GM19240 (cell line): ENCODE data around the gene MSANTD1.

Experiments
- DNase-seq: peaks from one replicate; pipeline ENCODE4 v3.0.0; 2011; ENCODE audit warnings: low spot score; ENCODE audit not compliant: insufficient read length

The MSANTD1 gene

DNA sequence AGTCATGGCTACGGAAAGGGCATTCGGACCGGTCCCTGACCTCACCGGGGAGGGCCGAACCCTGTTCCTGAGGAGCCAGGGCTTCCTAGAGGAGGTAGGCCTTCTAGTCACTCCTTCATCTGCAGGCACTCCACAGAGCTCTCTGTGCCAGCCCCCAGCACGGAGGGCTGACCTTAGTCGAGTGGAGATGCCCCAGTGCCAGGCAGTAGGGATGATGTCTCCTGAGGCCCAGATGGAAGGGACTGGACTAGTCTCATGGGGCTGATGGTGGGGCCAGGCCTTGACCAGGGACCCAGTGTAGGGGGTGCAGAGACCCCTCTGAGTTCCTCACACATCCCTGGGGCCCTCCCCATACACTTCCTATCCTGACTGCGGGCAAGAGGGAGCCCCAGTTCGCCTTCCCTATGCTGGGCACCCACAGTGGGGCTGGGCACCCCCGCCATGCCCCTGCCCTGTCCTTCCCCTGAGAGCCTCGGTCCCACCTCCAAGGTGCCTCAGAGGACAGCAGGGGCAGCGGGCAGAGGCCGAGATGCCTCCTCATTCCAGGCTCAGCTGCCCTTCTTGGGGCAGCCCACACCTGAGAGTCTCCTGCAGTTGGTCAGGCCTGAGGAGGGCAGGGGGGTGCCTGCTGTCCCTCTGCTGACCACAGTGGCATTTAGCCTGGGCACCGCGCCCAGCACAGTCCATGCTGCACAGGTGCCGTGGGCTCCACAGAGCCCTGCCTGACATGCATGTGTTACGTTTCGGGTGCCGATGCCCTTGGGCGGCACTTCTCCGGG is 1.4 kb upstream of the MSANTD1 start:
- no peak for DNase-seq

DNA sequence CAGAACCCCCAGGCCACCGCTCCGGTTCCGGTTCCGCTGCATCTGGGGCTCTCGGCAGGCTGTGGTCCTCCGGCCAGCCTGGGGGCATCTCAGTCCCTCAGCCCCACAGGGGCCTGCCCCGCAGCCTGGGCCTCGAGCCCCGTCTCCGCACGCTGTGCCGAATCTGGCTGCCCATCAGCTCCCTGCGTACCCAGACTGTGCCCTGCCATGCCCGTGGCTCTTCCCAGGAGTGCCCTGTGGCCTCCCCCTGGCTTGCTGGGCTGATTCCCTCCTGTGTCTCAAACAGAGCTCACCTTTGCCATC is 830 bp upstream of the MSANTD1 start:
- DNase-seq: no peak

DNA sequence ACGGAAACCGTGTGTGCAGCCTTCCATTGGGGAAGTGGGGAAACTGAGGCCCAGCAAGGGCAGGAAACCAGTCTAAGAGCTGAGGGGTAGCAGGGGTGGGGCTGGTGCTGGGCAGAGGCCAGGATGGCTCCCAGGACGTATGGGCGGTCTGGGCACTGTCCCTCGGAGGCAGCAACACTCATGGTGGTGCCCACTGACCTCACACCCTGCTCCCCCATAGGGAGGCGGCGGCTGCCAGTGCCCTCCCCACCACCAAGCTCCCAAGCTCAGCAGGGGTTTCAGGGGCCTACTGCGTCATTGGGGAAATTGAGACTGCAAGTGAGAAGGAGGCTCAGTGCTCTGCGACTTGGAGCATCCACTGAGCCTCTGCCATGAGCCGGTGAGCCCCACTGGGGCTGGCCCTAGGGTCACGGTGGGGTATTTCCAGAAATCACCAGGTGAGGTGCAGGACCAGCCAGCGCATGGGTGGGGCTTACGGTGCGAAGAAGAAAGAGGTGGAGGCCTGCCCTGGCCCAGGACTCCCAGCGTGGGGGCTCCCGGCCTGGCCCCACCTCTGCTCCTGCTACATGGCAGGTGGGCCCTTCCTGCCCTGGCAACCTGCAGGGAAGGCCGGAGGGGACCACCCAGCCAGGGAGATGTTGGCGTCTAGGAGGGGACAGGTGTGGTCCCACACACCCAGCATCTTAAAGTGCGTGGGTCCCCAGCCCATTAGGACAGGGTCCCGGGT is 915 bp downstream of the MSANTD1 start:
- no peak for DNase-seq

DNA sequence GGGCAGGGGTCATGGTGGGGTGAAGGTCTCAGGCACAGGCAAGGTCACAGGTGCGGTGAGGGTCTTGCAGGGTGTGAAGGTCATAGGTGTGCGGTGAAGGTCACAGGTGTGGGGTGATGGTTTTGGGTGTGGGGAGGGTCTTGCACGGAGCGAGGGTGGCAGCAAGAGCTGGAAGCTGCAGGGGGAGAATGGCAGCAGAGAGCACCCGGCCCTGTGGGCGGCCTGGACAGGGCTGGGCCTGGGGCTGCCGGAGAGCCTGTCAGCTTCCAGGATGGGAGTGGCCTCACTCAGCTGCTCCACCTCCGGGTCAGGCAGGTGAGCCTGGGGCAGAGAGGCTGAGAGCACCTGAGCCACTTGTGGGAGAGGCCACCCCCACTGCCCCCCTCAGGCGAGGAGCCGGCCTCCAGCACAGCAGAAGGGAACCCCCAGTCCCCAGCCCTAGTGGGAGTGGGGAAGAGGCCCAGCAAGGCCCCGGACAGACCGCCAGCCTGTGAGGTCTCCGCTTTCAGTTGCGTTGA is 1.5 kb downstream of the MSANTD1 start:
- DNase-seq: no peak

DNA sequence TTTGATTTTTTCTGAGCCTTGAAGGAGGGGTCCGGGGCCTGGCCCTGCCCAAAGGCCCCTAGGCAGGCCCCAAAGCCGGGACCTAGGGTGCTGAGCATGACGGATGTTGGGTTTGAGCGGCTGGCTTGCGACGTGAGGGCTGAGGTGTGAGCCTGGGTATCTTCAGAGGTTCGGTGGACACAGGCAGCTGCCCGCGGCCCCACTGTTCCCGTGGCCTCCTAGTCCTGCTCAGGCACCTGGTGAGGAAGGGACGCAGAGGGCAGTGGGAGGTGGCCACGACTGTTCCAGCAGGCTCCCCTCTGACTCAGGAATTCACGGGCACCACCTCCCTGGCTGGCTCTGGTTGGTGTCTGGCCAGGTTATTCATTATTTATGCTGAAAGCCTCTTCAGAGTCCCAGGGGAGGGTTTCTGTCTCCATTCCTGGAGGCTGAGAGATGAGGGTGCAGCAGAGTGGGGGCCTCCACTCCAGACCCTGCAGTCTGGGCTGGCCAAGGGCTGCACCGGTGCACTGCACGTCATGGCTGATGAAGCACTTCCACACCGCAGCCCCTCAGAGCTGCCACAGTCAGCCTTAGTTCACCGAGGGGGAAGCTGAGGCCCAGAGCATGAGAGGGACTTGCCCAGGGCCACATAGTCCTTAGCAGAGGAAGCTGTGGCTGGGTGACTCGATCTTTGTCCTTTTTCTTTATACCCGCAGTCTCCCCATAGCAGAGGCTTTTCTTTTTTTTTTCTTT is 2.2 kb downstream of the MSANTD1 start:
- DNase-seq: no peak

DNA sequence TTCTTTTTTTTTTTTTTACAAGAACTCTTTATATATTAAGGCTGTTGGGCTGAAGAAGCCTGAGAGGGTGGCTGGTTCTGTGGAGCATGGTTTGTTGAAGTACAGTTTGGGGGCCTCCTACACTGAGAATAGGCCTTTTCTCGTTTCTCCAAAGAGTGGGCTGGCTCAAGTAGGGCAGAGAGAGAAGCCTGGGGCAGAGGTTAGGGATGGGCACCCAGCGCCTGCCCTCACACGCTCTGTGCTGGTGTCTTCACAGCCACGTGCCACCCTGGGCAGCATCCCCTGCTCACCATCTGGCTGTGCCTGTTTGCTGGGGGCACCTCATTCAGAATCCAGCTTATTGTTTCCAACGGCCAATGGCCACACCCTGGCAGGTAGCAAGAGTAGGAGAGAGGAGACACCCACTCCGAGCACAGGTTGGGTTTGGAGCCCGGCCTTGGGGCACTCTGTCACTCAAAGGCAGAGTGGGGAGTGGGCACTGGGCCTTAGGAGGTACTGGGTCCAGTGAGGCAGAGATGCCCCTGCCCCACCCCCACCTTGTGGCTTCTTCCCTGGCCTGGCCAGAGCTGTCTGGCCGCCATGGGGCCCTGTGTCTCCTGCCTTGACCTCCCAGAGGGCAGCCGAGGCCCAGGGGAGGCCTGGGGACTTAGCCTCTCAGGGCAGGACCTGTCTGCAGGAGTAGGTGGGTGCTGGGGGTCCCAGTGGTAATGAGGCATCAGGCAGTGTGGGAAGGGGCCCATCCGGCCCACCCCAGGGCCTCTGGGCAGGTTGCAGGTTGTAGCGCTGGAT is 2.9 kb downstream of the MSANTD1 start:
- no peak for DNase-seq

DNA sequence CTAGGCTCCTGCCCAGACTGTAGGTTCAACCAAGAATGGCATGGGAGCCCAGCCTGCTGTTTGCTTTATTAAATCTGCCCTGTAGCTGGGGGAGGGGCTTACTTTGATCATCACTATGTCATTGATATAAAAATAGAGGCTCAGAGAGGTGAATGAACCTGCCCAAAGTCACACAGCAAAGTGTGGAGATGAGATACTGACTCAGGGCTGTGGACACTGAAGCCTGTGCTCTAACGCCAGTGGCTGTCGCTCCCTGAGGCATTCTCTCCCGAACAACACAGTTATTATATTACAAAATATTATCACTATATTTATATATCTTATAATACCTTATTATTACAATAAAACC is 3.5 kb downstream of the MSANTD1 start:
- no peak for DNase-seq

DNA sequence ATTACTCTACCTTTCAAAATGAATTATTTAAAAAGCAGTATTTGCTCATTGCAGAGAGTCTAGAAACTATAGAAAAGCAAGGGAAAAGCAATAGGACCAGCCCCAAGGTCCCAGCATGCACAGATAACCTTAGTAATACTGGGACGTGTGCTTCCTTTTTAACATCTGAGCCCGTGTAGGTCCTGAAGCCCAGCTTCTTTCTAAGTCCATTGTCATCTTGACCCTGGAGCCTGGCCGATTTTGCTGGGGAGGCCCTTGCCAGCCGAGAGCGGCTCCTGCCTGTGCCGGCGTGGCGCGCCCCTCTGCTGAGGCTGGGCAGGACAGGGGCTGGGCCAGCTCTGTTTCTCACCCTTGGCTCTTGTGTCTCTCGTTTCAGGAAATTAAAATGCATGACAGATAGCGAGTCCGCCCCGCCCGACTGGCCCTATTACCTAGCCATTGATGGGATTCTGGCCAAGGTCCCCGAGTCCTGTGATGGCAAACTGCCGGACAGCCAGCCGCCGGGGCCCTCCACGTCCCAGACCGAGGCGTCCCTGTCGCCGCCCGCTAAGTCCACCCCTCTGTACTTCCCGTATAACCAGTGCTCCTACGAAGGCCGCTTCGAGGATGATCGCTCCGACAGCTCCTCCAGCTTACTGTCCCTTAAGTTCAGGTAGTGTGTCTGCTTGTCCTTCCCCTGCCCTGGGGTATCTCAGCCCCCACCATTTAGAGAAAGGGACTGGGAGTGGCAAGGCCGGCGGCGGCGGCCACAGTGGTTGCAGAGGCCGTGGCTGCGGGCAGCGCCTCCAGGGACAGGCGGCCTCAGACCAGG is 4.1 kb downstream of the MSANTD1 start:
- no peak for DNase-seq

DNA sequence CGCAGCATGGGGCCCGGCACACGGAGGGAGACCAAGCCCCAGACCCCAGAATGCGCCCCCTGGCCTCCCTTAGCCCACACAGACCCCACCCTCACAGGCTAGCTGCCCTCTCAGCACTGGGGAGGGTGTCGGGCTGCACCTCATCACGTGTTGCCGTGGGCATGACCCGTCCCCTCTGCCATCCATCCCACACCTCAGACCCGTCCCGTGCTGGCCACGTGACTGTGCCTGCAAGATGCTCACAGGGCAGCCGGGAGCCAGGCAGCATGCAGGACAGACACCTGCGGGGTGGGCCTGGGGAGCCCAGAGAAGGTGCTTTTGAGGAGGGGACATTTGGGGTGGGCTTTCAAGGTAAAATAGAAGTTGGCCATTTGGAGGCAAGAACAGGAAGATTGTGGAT is 4.8 kb downstream of the MSANTD1 start:
- DNase-seq: no peak

DNA sequence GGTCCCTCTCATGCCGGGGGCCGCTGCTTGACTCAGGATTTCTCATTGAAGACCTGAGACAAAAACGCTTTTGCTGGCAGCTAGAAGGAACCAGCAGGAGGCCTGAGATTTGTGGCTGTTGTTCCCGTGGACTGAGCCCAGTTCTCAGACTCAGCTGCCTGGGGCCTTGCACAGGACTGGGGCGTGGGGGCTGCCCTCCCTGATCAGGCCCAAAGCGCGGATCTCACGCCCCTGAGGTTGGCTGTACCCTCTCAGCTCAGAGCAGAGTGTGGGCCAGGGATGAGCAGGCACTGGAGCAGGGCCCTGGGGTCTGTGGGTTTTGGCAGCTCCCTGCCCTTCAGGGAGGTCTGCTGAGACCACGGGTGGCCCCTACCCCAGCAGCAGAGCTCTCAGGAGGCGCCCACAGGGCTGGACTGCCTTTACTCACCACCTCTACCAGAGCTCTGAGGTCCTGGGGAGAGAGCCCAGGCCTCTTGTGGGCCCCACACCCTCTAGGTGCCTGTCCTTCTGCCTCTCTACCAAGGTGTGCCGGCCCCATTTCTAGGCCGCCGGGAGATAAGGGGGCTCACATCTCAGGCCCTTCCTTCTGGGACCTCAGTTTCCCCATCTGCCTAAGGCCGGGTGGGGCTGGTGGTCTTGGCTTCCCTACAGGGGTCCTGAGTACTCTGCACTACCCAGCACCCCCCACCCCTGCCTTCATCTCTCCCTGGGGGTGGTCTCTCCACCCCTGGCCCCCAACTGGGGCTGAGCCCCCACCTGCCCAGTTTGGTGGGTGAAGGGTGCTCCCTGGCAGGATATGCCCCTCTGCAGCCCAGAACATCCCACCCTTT is 5.6 kb downstream of the MSANTD1 start:
- DNase-seq: no peak

DNA sequence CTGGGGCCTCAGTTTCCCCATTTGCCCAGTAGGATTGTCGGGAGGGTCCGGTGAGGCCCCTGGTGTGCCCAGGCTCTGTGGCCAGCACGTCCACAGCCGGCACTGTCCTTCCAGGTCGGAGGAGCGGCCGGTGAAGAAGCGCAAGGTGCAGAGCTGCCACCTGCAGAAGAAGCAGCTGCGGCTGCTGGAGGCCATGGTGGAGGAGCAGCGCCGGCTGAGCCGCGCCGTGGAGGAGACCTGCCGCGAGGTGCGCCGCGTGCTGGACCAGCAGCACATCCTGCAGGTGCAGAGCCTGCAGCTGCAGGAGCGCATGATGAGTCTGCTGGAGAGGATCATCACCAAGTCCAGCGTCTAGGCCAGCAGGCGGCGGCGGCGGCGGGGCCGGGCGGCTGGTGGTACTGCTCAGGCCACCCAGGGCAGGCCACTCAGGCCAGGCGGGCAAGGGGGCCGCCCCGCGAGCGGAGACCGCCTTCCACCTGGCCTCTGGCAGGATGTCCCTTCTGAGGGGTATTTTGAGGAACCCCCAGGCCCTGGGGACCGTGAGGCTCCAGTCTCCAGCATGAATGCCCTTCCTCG is 6.7 kb downstream of the MSANTD1 start:
- DNase-seq: no peak

DNA sequence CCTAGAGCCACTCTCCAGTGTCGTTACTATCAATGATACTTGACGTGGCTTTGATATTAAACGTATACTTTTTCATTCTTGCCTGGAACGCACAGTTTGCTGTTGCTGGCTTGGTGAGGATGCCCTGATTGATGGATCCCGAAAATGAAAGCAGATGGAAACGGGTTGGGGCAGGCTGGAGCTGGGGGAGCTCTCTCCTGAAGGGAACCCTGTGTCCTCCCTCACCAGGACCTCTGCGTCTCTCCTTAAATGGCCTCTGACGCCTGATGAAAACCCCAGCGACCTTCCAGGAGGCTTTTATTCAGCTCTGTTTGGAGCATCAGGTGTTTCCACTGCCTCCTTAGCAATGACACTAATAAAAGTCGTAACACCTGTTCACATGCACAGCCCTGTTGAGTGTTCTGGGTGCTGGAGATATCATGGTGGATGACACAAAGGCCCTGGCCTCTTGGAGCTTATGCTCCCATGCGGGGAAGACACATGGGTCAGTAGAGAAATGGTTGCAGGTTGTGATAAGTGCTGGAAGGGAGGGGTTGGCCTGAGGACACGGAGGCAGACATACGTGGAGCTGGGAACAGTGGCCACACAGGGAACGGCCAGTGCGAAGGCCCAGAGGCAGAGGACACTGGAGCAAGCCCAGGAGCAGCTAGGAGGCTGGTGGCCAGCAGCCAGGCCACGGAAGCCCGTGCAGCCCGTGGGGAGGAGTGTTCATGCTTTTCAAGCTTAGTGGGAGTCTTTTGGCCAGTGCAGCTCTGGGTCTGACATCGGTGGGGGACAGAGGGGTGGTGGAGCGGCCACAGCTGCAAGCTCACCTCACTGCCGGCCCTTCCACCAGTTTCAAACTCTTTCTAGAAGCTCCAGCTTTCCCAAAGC is 7.5 kb downstream of the MSANTD1 start:
- no peak for DNase-seq

DNA sequence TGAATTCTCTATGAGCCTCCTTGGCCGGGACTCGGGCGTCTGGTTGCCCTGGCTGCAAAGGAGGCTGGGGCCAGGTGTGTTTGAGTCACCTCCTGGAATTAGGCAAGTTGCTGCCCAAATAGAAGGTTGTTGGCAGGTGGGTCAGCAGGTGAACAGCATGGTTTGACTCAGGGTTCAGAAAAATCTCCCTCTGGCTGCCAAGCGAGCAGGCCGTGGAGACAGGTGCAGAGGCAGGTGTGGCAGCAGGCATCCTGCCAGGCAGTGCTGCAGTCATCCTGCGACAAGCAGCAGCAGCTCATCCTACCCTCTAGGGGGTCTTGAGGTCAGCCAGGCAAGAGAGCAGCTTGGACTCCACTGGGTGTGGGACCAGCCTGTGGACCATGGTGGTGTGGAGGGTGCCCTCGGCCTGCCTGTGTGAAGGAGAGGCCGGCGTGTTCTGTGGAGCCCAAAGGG is 8.2 kb downstream of the MSANTD1 start:
- DNase-seq: no peak

DNA sequence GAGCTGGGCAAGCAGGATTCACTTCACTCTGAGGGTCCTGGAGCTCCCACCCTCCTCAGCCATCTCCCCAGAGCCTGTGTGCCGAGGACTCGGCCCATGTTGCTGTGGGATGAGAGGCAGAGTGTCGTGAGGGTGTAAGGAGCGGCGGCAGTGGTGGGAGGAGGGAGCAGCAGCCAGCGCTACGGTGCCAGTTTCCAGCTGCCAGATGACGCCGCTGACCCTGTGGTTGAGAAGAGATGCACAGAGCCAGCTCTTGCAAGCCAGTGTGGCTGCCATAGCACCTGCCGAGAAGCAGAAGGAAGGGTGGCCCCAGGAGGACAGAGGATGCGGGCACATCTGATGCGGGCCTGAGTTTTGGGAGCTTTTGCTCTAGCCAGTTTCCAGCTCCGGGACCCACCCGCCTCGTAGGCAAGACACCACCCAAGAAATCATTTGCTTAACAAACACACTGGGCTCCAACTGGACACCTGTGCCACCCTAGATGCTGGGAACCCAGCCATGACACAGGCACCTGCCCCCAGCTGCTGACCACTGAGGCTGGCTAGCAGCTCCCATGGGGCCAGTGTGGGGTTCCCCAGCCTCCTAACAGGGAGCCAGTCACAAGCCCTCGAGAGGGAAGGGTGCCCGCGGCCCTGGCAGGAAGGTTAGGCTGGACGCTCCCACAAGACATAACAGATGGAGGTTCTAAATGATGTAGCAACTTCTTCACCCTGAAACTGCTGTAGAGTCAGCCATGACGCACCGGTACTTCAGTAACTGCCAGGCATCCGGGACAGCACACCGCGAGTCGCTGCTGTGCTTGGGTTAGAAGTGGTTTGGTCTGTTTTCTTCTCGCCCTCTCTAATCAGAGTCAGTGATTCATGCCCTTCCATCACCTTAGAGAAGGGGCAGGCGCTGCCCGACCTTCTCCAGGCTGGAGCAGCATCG is 8.9 kb downstream of the MSANTD1 start:
- no peak for DNase-seq

DNA sequence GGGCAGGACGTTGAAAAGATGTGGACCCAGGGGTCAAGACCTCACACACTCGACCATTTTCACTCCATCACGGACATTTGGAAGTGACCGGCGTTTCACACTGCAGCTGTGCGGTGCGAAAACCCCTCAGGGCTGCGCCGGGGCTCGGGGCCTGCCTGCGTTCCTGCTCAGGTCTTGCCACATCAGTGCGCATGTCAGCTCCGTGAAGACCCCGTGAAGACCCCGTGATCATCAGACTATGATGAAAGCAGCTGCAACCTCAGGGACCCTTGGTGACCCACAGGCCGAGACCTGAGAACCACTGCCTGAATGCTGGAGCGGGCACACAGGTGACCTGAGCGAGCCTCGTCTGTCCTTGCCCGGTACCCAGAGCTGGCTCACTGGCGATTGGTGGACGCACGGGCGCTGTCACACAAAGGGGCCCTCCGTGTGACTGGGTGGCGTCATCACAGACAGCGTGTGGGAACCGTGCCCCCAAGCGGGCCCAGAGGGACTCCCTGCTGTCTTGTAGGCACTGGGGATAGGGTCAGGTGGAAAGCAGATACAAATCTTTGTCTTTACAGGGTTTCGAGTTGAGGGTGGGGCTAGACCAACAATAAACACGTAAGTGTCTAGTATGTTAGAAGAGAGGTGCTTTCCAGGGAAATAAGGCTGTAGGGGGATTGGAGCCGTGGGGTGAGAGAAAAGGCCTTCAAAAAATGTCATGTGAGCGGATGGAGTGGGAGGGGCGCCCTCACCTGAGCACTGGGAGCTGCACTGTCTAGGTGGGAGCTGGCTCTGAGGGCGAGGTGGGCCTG is 12.7 kb downstream of the MSANTD1 start:
- DNase-seq: no peak

DNA sequence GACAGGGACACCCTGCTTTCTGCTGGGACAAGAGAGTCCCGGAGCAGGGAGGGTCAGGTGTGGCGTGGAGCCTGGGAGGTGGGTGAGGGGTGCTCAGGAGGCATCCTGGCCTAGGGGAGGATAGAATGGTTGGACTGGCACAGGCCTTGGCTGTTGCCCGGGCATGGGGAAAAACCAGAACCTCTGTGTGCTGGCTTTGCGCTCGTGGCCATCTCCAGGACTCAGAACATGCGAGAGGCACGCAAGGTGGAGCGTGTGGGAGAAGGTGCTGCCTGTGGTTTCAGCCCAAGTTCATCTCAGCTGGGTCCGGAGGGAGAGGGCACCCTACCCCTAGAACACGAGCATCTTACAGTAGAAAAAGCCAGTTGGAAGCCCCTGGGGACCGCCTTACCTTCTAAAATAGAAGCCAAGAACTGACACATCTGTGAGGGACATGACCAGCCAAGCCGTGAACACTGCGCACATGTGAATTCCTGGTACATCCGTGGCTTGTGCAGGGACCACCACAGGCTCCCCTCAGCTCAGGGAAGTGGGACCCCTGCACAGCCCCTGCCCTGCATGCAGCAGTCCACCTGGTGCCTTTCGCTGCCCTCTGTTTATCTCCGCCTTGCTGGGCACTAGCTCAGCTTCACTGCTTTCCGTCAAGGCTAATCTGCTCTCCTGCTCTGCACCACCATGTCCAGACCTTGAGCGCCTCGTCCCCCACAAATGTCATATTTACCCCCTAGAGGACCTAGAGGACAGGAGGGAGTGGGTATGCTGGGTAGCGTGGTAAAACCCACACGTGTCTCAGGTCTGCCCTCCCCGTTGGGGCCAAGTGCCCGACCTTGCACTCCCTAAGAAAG is 13.5 kb downstream of the MSANTD1 start:
- DNase-seq: no peak
